OCI-M1 (cell line): Measurements from ENCODE around the gene RSF1.

ENCODE experiments used
- DNase-seq: peaks from one replicate; lab custom pipeline; 2025; lab: John Stamatoyannopoulos, UW

RSF1 gene

DNA sequence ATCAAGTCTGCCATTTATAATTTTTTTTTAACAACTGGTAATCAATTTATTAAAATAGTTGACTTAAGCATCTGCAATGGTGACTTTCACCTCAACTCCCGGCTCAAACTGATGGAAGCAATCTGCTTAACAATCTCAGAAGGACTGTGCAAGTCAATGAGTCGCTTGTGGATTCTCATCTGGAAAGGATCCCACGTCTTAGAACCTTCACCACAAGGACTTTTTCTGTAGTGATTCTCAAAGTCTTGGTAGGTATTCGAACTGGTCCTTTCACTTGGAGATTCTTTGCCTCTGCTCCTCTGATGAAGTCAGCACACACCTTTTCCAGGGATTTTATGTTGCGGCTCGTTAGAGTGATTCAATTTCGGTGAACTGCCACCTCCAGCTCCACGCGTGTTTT lies 7.3 kb downstream of the RSF1 start:
- DNase-seq = no peak

DNA sequence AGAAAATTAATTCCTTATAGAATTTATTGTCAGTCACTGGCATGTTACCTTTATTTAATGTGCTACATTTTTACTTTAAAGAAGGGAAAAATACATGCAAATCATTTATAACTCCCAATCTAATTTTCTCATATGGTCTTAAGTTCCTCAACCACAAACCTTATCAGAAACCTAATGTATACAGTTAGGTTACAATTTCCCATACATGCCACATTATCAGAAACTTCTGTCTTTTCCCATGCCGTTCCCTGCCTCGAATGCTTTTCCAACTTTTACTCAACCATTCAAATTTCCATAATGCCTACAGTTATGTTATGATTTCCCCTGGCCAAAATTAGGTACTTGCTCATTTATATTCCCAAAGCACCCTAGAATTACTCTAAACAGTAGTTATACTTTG lies 13.5 kb downstream of the RSF1 start:
- DNase-seq = peak; percentile 76

DNA sequence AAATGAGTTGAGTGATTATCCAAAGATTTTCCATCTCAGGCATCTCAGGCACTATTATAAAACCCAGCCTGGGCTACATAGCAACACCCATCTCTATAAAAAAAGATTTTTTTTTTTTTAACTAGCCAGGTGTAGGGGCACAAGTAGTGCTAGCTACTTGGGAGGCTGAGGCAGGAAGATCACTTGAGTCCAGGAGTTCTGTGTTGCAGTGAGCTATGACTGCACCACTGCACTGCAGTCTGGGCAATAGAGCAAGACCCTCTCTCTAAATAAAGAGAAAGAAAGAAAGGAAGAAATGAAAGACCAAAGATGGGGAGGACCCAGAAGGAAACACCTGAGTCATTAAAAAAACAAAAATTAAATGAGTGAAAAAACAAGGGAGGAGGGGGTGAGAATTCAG lies 14.1 kb downstream of the RSF1 start:
- DNase-seq = no peak

DNA sequence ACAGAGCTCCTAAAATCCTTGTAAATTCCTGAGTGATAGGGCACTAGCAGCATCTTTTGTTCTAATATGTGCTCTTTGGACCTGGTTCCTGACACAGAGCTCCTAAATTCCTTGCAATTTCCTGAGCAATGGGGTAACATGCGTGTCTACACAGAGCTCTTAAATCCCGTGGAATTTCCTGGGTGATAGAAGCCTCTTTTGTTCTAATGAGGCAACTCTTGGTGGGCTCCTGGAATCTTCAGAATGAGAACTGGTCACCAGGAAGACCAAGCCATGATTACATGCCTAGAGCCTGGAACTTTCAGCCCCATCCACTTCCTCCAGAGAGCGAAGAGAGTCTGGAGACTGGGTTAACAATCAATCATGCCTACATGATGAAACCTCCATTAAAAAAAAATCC lies 19.0 kb downstream of the RSF1 start:
- no peak for DNase-seq

DNA sequence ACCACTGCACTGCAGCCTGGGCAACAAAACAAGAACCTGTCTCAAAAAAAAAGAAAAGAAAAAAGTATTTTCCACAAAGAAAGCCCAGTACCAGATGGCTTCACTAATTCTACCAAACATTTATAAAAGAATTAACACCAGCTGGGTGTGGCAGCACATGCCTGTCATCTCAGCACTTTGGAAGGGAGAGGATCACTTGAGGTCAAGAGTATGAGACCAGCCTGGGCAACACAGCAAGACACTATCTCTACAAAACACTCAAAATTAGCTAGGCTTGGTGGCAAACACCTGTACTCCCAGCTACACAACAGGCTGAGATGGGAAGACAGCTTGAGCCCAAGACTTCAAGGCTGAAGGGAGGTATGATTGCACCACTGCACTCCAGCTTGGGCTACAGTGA lies 20.1 kb downstream of the RSF1 start:
- no peak for DNase-seq

DNA sequence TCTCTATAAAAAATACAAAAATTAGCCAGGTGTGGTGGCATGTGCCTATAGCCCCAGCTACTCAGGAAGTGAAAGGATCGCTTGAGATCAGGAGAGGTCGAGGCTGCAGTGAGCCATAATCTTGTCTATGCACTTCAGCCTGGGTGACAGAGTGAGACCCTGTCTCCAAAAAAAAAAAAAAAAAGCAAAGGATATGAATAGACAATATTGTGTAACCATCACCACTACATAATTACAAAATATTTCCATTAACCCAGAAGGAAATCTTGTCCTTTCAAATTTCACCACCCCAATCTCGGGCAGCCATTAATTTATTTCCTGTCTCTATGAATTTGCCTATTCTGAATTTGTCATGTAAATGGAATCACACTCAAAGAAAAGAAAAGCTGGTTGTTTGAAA lies 21.2 kb downstream of the RSF1 start:
- no peak for DNase-seq

DNA sequence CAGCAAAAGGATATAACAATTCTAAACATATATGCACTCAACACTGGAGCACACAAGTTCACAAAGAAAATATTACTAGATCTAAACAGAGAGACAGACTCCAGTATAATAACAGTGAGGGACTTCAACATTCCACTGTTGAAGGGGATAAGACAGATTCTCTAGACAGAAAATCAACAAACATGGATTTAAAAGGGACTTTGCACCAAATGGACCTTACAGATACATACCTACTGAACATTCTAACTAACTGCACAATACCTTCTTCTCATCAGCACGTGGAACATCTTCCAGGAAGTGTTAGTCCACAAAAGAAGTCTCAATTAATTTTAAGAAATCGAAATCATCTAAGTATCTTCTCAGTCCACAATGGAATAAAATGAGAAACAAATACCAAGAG lies 26.6 kb downstream of the RSF1 start:
- DNase-seq = no peak

DNA sequence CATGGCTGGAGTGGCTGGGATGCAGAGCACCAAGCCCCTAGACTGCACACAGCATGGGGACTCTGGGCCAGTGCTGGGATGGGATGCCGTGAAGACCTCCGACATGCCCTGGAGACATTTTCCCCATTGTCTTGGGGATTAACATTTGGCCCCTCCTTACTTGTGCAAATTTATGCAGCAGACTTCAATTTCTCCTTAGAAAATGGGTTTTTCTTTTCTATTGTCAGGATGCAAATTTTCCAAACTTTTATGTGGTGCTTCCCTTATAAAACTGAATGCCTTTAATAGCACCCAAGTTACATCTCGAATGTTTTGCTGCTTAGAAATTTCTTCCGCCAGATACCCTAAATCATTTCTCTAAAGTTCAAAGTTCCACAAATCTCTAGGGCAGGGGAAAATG lies 29.2 kb downstream of the RSF1 start:
- DNase-seq = no peak

DNA sequence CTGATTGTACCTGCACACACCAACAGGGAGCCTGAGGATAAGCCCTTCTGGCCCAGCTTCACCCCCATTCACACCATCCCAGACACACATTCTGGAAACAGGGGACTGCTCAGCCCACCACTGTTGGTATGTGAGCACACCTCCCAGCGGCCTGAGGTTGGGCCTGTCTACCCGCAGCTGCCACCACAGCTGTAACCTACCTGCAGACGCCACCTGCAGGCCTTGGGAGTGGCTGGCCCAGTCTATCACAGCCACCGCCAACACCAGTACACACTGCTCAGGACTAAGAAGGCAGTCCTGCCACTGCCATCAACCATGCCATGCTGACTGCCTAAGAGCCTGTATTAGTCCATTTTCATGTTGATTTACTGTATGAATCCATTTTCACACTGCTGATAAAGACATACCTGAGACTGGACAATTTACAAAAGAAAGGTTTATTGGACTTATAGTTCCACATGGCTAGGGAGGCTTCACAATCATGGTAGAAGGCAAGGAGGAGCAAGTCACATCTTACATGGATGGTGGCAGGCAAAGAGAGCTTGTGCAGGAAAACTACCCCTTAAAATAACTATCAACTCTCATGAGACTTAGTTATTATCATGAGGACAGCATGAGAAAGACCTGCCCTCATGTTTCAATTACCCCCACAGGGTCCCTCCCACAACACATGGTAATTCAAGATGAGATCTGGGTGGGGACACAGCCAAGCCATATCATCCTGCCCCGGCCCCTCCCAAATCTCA lies 30.6 kb downstream of the RSF1 start:
- DNase-seq = no peak

DNA sequence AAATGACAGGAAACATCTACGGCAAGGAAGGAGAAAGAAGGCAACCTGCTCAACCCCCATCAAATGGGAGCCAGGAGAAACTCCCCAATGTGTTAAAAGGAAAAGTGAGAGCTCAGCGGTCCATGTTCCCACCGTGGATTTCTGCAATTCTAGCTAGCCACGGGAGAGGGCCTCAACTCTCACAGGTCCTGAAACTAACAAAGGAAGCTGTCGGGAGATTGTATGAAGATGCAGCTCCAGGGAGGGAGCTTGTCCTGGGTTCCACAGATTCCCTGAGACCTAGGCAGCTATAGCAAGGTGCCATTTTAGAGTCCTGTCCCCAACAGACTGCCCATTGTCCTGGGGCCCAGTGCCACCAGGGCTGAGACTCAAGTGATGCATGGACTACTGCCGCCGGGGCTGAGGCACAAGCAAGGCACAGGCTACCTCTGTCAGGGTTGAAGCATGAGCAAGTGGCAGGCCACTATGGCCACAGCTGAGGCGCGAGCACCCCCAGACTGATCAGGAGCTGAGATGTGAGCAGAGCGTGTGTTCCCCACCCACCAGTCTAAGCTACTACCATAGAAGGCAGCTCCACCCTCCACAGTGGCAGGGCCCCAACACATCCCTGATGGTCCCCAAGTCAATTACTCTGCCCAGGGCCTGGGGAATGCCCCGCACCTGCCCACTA lies 31.3 kb downstream of the RSF1 start:
- no peak for DNase-seq

DNA sequence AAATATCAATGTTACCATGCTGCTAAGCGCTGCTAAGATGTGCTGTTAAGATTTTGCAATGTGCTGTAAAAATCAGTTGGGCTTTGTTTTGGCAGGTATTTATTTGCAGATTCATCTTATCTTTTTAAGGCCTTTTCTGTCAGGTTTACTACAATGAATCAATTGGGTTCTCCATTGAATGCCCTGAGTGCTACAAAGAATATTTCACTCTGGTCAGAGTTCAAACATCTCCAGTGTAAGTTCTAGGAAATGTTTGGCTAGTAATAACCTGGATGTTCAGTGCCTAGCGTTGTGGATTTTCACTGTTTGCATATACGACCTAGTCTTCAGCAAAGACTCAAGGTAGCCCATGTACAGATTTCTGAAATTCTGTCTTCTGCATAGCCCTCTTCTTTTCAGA lies 36.0 kb downstream of the RSF1 start:
- DNase-seq = no peak

DNA sequence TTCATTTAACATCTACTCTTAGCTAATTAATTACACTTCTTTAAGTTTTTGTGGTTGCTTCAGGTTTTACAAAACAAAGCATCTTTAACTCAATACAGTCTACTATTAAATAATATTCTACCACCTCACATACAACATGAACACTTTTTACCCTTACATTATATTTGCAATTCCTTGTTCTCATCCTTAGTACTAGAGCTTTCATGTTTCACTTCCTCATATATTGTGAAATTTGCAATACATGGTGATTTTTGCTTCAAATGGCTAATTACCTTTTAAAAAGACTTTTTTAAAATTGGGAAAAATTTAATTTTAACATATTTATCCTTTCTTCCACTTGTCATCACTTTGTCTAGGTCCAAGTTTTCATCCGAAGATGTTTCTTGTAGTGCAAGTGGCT lies 37.5 kb downstream of the RSF1 start:
- DNase-seq = no peak

DNA sequence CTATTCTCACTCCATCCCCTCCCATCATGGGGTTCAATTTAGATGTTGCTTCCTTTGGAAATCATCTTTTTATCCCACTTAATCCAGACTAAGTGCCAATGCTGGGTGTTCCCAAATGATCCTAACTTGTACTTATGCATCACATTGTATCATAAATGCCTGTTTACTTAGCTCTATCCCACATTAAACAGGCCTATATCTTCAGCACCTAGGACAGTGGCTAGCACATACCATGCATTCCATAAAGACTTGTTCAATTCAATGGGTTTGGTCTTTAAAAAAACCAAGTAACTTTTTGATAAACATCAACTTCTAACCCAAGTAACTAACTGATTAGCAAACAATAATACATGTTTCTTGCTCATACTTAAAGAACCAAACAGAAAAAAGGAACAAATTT lies 40.6 kb downstream of the RSF1 start:
- peak; percentile 72 for DNase-seq

DNA sequence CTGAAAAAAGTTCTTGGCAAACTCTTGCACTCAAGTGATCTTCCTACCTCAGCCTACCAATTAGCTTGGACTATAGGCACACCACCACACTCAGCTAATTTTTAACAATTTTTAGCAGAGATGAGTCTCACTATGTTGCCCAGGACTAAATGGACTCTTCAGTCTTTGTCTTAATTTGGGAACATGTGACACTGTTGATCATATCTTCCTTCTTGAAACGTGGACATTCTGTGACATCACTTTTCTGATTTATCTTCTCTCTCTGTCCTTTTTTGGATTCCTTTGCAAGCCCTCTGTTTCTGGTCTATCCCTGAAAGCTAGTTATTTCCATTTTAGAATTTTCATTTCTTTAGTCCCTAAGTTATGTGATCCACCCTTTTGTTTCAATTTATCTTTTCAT lies 42.0 kb downstream of the RSF1 start:
- peak; percentile 73 for DNase-seq

DNA sequence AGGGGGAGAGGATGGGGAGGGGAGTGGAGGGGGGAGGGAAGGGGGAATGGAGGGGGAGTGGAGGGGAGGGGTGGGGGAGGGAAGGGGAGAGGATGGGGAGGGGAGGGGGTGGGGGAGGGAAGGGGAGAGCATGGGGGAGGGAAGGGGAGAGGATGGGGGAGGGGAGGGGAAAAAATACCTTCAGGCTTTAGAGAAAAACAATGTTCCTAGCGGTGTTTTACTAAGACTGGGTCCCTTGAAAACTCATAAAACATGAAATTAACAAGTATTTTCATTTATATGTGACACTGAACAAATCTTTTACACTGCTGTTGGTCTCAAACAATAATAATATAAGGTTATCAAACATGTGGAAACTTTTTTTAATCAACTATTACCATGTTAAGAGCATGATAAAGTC lies 42.4 kb downstream of the RSF1 start:
- DNase-seq = no peak

DNA sequence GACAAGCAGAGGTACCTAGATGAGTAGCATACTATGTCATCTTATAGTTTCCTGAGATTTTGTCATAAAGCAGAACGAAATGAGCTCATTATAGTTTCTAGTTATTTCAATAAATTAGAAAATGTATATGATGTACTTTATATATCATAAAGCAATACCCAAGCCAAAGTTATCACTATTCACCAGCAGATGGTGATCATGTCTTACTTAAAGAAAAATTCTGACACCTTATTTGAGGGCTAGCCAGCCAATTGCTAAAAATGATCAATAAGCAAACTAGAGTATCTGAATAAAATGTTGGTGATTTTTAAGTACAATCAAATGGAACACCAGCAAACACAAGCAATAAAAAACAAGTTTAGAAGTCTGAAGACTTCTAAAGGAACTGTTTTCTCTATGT lies 44.1 kb downstream of the RSF1 start:
- peak; percentile 88 for DNase-seq

DNA sequence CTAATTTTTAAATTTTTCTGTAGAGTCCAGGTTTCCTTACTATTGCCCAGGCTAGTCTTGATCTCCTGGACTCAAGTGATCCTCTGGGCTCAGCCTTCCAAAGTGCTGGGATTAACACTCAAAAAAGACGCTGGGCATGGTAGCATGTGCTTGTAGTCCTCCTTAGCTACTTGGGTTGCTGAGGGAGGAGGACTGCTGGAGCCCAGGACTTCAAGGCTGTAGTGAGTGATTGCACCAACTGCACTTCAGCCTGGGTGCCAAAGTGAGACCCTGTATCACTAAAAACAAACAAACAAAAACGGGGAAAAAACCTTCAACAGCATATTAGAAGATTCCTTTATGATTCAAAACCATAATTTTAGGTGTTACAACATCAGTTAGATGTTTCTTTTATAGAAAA lies 44.6 kb downstream of the RSF1 start:
- DNase-seq = no peak

DNA sequence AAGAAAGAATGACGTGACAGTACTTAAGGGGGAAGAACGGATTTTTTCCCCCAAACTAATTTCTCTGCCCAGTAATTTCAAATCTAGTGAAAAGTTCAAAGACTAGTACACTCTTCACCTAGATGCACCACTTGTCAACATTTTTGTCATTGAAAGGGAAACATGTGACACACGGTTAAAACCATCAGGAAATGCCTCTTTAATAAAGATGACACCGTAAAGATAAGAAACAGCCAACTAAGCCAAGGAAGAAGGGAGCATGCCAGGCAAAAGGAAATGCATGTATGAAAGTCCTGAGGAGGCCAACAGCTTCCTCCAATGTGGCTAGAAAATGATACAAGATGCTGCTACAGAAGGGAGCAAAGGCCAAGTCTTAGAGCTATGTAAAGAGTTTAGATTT lies 49.4 kb downstream of the RSF1 start:
- no peak for DNase-seq

DNA sequence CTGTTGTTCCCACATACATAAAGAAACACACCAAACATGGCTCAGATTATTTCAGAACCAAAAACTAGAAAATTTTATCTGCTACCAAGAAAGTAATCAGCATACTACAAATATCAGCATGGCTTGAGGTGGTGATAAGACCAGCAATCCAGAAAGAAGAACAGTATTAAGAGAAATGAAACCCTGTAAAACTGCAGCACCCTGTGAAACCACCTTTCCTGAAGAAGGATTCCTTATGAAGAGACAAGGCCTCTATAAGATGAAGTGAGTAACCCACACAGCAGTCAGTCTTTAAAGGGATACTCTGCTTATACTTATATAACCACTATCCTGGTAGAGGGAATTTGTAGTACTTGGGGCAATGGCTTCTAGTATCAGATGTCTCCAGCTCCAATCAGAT lies 49.9 kb downstream of the RSF1 start:
- peak; percentile 63 for DNase-seq

DNA sequence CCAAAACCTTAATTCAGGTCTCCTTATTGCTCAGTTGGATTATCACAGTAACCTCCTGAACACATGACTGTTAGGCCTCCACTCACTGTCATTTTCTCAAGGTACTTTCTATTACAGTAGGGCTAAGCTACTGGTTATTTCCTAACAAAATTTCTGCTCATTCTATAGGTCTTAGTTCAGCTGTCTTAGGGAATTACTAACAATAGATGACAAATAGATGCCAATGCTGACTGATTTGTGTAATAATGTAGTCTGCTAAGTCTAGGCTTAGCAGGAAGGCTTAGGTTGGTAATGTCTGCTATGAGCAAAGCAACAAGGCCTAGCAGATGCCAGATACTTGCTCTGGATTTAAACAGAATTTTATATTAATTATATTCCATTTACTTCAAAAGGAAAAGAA lies 58.1 kb downstream of the RSF1 start:
- no peak for DNase-seq

DNA sequence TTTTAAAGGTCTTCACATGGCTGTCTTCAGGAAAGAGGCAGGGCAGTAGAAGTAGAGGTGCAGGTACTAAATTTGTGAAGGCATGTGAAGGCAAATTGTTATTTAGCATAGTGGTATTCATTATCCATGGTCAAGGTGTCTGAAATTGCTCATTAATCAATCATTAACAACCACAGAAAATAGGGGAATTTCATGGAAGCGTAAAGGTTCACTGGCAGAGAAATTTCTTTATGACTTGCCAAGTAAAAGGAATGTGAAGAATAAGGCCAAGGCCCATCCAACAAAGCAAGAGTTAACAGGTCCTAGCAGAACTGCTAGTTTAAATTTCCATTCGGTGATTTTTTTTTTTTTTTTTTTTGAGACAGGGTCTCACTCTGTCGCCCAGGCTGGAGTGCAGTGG lies 59.0 kb downstream of the RSF1 start:
- DNase-seq = no peak

DNA sequence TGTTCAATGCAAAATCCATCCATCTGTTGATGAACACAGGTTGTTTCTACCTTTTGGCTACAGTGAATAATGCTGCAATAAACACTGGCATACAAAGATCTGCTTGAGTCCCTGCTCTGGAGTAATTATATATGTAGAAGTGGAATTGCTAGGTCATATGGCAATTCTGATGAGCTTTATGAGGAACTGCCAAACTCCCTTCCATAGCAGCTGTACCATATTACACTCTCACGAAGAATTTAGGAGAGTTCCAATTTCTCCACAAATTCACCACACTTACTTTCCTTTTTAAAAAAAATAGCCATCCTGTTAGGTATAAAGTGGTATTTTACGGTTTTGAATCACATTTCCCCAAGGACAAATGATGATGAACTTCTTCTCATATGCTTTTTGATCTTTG lies 62.2 kb downstream of the RSF1 start:
- no peak for DNase-seq

DNA sequence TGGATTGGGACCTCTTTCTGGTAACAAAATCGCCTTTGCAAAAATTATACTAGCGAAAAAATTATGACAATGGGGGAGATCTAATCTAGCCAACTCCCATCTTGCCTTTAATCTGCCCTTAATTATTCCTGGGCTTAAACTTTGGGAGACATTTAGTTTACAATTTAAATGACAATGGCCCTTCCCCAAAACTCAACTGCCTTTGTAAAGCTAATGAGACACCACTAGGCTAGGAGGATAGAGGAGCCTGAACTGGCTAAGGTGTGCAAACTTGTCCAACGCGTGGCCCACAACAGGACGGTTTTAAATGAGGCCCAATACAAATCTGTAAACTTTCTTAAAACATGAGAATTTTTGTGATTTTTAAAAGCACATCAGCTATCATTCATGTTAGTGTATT lies 67.3 kb downstream of the RSF1 start:
- DNase-seq = no peak

DNA sequence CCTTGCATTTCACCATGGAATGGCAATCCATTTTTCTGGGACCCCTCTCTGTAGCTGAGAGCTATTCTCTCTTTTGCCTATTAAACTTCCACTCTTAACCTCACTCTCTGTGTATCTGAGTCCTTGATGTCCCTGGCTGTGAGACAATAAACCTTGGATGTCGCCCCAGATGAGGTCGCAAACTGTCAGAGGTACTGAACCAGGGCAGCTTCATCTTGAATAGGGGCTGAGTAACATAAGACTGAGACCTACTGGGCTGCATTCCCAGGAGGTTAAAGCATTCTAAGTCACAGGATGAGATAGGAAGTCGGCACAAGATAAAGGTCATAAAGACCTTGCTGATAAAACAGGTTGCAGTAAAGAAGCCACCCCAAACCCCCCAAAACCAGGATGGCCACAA lies 68.0 kb downstream of the RSF1 start:
- no peak for DNase-seq
